Stimulated activated CD8-positive, alpha-beta memory T cell treated with anti-CD3 and anti-CD28 coated beads, Interleukin-12 subunit alpha, Interleukin-12 subunit beta, amount 100 ng/mL, for 4 hours (primary cell): ENCODE results near the gene SLC6A3.
"Not testable (repeated sequence)": the region's sequence is repeated elsewhere in the genome, so short reads cannot be mapped to it uniquely, and the experiment has no call there.

Experiments
- DNase-seq: peaks from one replicate; pipeline ENCODE4 v3.0.0-alpha.2; 2020; ENCODE audit warnings: low read depth

The SLC6A3 gene

GRCh38 chr5:1387059-1387755 is 58.0 kb downstream of the SLC6A3 start:
- DNase-seq = no peak

GRCh38 chr5:1386274-1386717 is 58.9 kb downstream of the SLC6A3 start:
- peak; percentile 60 for DNase-seq

- peak; percentile 72 for DNase-seq
Measured at GRCh38 chr5:1385395-1386273, 59.6 kb downstream of the SLC6A3 start.

GRCh38 chr5:1384521-1384920 is 60.7 kb downstream of the SLC6A3 start:
- no peak for DNase-seq

- DNase-seq = no peak
Measured at GRCh38 chr5:1383886-1384401, 61.3 kb downstream of the SLC6A3 start.

GRCh38 chr5:1383344-1383743 is 61.9 kb downstream of the SLC6A3 start:
- DNase-seq = no peak

GRCh38 chr5:1382248-1382700 is 63.0 kb downstream of the SLC6A3 start:
- DNase-seq = no peak

- no peak for DNase-seq
Measured at GRCh38 chr5:1381370-1382247, 63.6 kb downstream of the SLC6A3 start.

- no peak for DNase-seq
Measured at GRCh38 chr5:1380910-1381309, 64.3 kb downstream of the SLC6A3 start.

- DNase-seq = peak; percentile 38
Measured at GRCh38 chr5:1380011-1380817, 65.0 kb downstream of the SLC6A3 start.

- no peak for DNase-seq
Measured at GRCh38 chr5:1378866-1379659, 66.2 kb downstream of the SLC6A3 start.

GRCh38 chr5:1378096-1378495 is 67.1 kb downstream of the SLC6A3 start:
- no peak for DNase-seq

GRCh38 chr5:1376981-1377380 is 68.3 kb downstream of the SLC6A3 start:
- DNase-seq = no peak

- no peak for DNase-seq
Measured at GRCh38 chr5:1375871-1376810, 69.1 kb downstream of the SLC6A3 start.

GRCh38 chr5:1374679-1375055 is 70.6 kb downstream of the SLC6A3 start:
- no peak for DNase-seq

GRCh38 chr5:1374030-1374678 is 71.1 kb downstream of the SLC6A3 start:
- no peak for DNase-seq

- DNase-seq = not testable (repeated sequence)
Measured at GRCh38 chr5:1371972-1372342, 73.3 kb downstream of the SLC6A3 start.

- no peak for DNase-seq
Measured at GRCh38 chr5:1371218-1371971, 73.8 kb downstream of the SLC6A3 start.
